ENCODE data around the gene PBXIP1. TPM values are rescaled to one million over a fixed set of nuclear protein-coding genes. Genes with fewer than 3 reads are reported as not detected.
"Not testable (repeated sequence)": the region's sequence is repeated elsewhere in the genome, so short reads cannot be mapped to it uniquely, and the experiment has no call there.

PBXIP1 gene
- total RNA-seq, 1 experiment from 2014 or later: 21.6 TPM

DNA sequence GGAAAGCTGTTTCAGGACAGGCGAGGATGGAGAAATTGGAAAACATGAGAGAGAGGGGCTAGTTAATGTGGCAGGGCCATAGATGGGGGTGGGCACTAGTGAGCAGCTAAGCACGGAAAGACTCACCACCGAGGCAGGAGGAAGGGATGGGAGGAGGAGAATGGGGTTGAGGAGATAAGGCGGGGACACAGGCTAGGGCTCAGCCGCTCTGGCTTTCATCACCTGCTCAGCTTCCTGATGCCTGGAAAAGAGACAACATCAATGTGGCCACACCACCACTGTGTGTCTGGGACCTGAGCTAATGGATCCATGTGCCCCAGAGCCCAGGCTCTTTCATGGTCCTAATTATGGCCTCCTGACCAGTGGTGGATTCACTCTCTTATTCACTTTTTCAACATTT, 47.0 kb downstream of the PBXIP1 start:
- TF ChIP-seq, protein P1, sequence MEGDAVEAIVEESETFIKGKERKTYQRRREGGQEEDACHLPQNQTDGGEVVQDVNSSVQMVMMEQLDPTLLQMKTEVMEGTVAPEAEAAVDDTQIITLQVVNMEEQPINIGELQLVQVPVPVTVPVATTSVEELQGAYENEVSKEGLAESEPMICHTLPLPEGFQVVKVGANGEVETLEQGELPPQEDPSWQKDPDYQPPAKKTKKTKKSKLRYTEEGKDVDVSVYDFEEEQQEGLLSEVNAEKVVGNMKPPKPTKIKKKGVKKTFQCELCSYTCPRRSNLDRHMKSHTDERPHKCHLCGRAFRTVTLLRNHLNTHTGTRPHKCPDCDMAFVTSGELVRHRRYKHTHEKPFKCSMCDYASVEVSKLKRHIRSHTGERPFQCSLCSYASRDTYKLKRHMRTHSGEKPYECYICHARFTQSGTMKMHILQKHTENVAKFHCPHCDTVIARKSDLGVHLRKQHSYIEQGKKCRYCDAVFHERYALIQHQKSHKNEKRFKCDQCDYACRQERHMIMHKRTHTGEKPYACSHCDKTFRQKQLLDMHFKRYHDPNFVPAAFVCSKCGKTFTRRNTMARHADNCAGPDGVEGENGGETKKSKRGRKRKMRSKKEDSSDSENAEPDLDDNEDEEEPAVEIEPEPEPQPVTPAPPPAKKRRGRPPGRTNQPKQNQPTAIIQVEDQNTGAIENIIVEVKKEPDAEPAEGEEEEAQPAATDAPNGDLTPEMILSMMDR (conservative IDR thresholded peaks at IDR 0.05): no peak
- WGBS (ENCODE audit: extremely low coverage, insufficient read length, low lambda C conversion rate): no CpG with 5 or more reads among the region's 5 CpGs
- H3K27ac Mint-ChIP-seq: no peak overlapping the region
- Histone ChIP-seq H2BK15ac (ENCODE audit: low read depth, low read length) (no peak overlapping the region), H3K18ac (ENCODE audit: insufficient read length, low read depth, low read length) (no peak overlapping the region), H3K23ac (ENCODE audit: insufficient read length, low read depth, low read length) (no peak overlapping the region), H3K14ac (ENCODE audit: insufficient read depth, low read length) (no peak overlapping the region), H3K4ac (ENCODE audit: low read depth, low read length) (no peak overlapping the region), H3K9ac (ENCODE audit: extremely low read depth, insufficient read length, low read length) (no peak overlapping the region), H3K27ac (ENCODE audit: insufficient read length, low read depth, low read length) (no peak overlapping the region), H3K79me2 (ENCODE audit: insufficient read depth, low read length) (no peaks in the 10 kb centered on the region), H2BK120ac (ENCODE audit: low read depth, low read length, poor library complexity, severe bottlenecking) (no peak overlapping the region), H3K9me3 (ENCODE audit: control insufficient read depth, low read depth, low read length) (peaks cover 7% of the 10 kb centered on the region), H2BK12ac (ENCODE audit: insufficient read length, low read depth, low read length) (no peak overlapping the region), H3T11ph (ENCODE audit: low read length) (no peak overlapping the region), H3K56ac (ENCODE audit: insufficient read length, low read depth, low read length) (no peak overlapping the region), H2BK20ac (ENCODE audit: low read depth, low read length, poor library complexity, severe bottlenecking) (no peak overlapping the region), H3K79me1 (ENCODE audit: insufficient read depth, low read depth, low read length, poor library complexity, severe bottlenecking) (no peaks in the 10 kb centered on the region), H4K20me1 (ENCODE audit: control insufficient read depth, insufficient read depth, insufficient read length) (no peaks in the 10 kb centered on the region), H3K27me3 (ENCODE audit: insufficient read depth, low read length) (no peaks in the 10 kb centered on the region), H2BK5ac (ENCODE audit: insufficient read length, low read length) (no peak overlapping the region), H4K8ac (replicated peaks; ENCODE audit: insufficient read length, low read depth, low read length) (no peak overlapping the region), H4K91ac (ENCODE audit: insufficient read length, low read depth, low read length) (no peak overlapping the region), H2AK5ac (ENCODE audit: insufficient read length, low read length) (no peak overlapping the region), H3K4me1 (ENCODE audit: insufficient read depth, low read length) (no peaks in the 10 kb centered on the region), H4K5ac (ENCODE audit: insufficient read length, low read depth, low read length) (no peak overlapping the region), H2AFZ (ENCODE audit: low read length) (no peak overlapping the region), H3K4me2 (ENCODE audit: insufficient read depth, insufficient read length, low read length) (no peak overlapping the region), H3K23me2 (ENCODE audit: insufficient read length, low read depth, low read length, poor library complexity, severe bottlenecking) (no peaks in the 10 kb centered on the region)
- no peak overlapping the region for H3K4me3 Mint-ChIP-seq
- peaks cover 20 to 24% of the 10 kb centered on the region in 2 experiments for H3K9me3 Mint-ChIP-seq
- DNase-seq: no peak
- peaks cover 0 to 4% of the 10 kb centered on the region in 2 experiments; a peak in 1 of 4 replicates for H3K4me1 Mint-ChIP-seq
- peaks cover 7% of the 10 kb centered on the region for H3K27me3 Mint-ChIP-seq (ENCODE audit: low read depth)
- H3K36me3 Mint-ChIP-seq (ENCODE audit: insufficient read depth in 1 of 3, low read depth in 3 of 3): peaks cover 3 to 18% (median 9%) of the 10 kb centered on the region in 3 experiments; a peak in 5 of 7 replicates

DNA sequence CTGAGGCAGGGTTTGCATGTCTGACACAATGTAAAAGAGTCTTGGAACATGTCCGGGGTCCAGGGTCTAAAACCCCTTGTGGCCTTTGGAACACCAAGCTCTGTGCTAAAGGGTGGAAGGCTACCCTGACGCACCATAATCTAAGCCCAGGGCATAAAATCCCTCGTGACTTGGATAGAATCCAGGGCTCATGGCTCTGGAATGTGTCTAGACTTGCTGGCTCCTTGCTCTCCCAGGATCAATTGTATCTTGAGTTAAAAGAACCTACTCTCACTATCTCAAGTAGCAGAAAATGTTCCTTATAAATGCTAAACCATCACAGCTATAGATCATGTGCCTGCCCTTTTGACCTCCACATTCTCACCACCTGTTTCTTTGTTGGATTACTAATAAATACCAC, 47.8 kb downstream of the PBXIP1 start:
- not testable (repeated sequence) for H3K56ac ChIP-seq (ENCODE audit: insufficient read length, low read depth, low read length); H3K4me3 Mint-ChIP-seq; H2AK5ac ChIP-seq (ENCODE audit: insufficient read length, low read length); H3K4me2 ChIP-seq (ENCODE audit: insufficient read depth, insufficient read length, low read length); H2BK20ac ChIP-seq (ENCODE audit: low read depth, low read length, poor library complexity, severe bottlenecking); H3T11ph ChIP-seq (ENCODE audit: low read length); H3K9ac ChIP-seq (ENCODE audit: extremely low read depth, insufficient read length, low read length); DNase-seq; H3K4ac ChIP-seq (ENCODE audit: low read depth, low read length); H3K27me3 ChIP-seq (ENCODE audit: insufficient read depth, low read length); H3K4me1 Mint-ChIP-seq; H3K27ac Mint-ChIP-seq; H2BK12ac ChIP-seq (ENCODE audit: insufficient read length, low read depth, low read length); H3K27me3 Mint-ChIP-seq (ENCODE audit: low read depth); H2BK5ac ChIP-seq (ENCODE audit: insufficient read length, low read length); H3K9me3 ChIP-seq (ENCODE audit: control insufficient read depth, low read depth, low read length); H4K91ac ChIP-seq (ENCODE audit: insufficient read length, low read depth, low read length); H2AFZ ChIP-seq (ENCODE audit: low read length); H3K4me1 ChIP-seq (ENCODE audit: insufficient read depth, low read length); H3K23ac ChIP-seq (ENCODE audit: insufficient read length, low read depth, low read length); H4K8ac ChIP-seq (replicated peaks; ENCODE audit: insufficient read length, low read depth, low read length); H2BK120ac ChIP-seq (ENCODE audit: low read depth, low read length, poor library complexity, severe bottlenecking); H3K79me1 ChIP-seq (ENCODE audit: insufficient read depth, low read depth, low read length, poor library complexity, severe bottlenecking); H4K20me1 ChIP-seq (ENCODE audit: control insufficient read depth, insufficient read depth, insufficient read length); H3K79me2 ChIP-seq (ENCODE audit: insufficient read depth, low read length); H4K5ac ChIP-seq (ENCODE audit: insufficient read length, low read depth, low read length); H3K23me2 ChIP-seq (ENCODE audit: insufficient read length, low read depth, low read length, poor library complexity, severe bottlenecking); H3K14ac ChIP-seq (ENCODE audit: insufficient read depth, low read length); H2BK15ac ChIP-seq (ENCODE audit: low read depth, low read length); H3K18ac ChIP-seq (ENCODE audit: insufficient read length, low read depth, low read length); H3K27ac ChIP-seq (ENCODE audit: insufficient read length, low read depth, low read length)
- WGBS (ENCODE audit: extremely low coverage, insufficient read length, low lambda C conversion rate): no CpG with 5 or more reads among the region's 3 CpGs
- Mint-ChIP-seq H3K9me3 (peaks cover 20 to 24% of the 10 kb centered on the region in 2 experiments), H3K36me3 (ENCODE audit: insufficient read depth in 1 of 3, low read depth in 3 of 3) (peaks cover 3 to 18% (median 9%) of the 10 kb centered on the region in 3 experiments; a peak in 5 of 7 replicates)

All from H9 (cell line).